Esophagus squamous epithelium (tissue), 5 donors: ENCODE data around the gene CSGALNACT2. TPM values are rescaled to one million over a fixed set of nuclear protein-coding genes. Genes with fewer than 3 reads are reported as not detected.

Experiments
- DNase-seq: peaks from one replicate; lab custom pipeline; 2025; lab: John Stamatoyannopoulos, UW
- H3K27ac ChIP-seq, 4 donors: fragments of 200-600 bp; sonication (generic); one replicate each; pipeline ENCODE4 v1.5.1; 2016 to 2019; ENCODE audit warnings: mild to moderate bottlenecking in 1 of 4
- H3K27me3 ChIP-seq, 4 donors: fragments of 200-600 bp; sonication (generic); 1 replicate in 3 of 4; 2 replicates in 1 of 4; pipeline versions ENCODE4 v1.5.1 to v1.6.0; 2017 to 2021; ENCODE audit warnings: antibody characterized with exemption in 1 of 4
- H3K36me3 ChIP-seq, 3 donors: fragments of 200-600 bp; sonication (generic); one replicate each; pipeline ENCODE4 v1.5.1; 2016 to 2019
- H3K4me1 ChIP-seq, 3 donors: fragments of 200-600 bp; sonication (generic); one replicate each; pipeline ENCODE4 v1.5.1; 2017 to 2019
- H3K4me3 ChIP-seq, 4 donors: fragments of 200-600 bp; sonication (generic); 1 replicate in 3 of 4; 2 replicates in 1 of 4; pipeline ENCODE4 v1.5.1; 2016 to 2019; ENCODE audit warnings: mild to moderate bottlenecking in 2 of 4, moderate library complexity in 1 of 4
- H3K9me3 ChIP-seq, 3 donors: fragments of 200-600 bp; sonication (generic); one replicate each; pipeline ENCODE4 v1.5.1; 2016 to 2019
- CTCF ChIP-seq, 6 experiments: fragments of 450-650 bp in 4 of 6; fragments of 200-600 bp in 2 of 6; sonication (generic) in 2 of 6; IDR thresholded peaks; one replicate each; pipeline ENCODE4 v1.5.1; 2016 to 2019; ENCODE audit warnings: antibody characterized with exemption in 6 of 6, mild to moderate bottlenecking in 4 of 6, moderate library complexity in 4 of 6
- POLR2A ChIP-seq, 4 donors: fragments of 450-650 bp; IDR thresholded peaks; one replicate each; pipeline ENCODE4 v1.6.1; 2017; ENCODE audit warnings: antibody characterized with exemption in 4 of 4, mild to moderate bottlenecking in 4 of 4, moderate library complexity in 3 of 4
- WGBS, 2 donors: methylation state at CpG; one replicate each; pipeline ENCODE4 v1.1.5; 2018; 5-methylcytosine and 5-hydroxymethylcytosine counted together
- intact Hi-C: fragments of 100-400 bp; cut with DNase I; formaldehyde crosslinking; loops from one replicate; pipeline ENCODE4 v1.15.0; 2022
- total RNA-seq, 4 donors: library from RNA; depleted of rRNA; stranded (reverse); fragments of >200 nt; gene quantifications; one replicate each; pipeline ENCODE4 v1.1.0, GENCODE V29; 2016
- donor health status: DM: yes; HTN: yes; CAD: no.

Gene CSGALNACT2
- total RNA-seq, 4 donors from 2014 or later = 2.8 to 18.5 (median 6.8) TPM

DNA sequence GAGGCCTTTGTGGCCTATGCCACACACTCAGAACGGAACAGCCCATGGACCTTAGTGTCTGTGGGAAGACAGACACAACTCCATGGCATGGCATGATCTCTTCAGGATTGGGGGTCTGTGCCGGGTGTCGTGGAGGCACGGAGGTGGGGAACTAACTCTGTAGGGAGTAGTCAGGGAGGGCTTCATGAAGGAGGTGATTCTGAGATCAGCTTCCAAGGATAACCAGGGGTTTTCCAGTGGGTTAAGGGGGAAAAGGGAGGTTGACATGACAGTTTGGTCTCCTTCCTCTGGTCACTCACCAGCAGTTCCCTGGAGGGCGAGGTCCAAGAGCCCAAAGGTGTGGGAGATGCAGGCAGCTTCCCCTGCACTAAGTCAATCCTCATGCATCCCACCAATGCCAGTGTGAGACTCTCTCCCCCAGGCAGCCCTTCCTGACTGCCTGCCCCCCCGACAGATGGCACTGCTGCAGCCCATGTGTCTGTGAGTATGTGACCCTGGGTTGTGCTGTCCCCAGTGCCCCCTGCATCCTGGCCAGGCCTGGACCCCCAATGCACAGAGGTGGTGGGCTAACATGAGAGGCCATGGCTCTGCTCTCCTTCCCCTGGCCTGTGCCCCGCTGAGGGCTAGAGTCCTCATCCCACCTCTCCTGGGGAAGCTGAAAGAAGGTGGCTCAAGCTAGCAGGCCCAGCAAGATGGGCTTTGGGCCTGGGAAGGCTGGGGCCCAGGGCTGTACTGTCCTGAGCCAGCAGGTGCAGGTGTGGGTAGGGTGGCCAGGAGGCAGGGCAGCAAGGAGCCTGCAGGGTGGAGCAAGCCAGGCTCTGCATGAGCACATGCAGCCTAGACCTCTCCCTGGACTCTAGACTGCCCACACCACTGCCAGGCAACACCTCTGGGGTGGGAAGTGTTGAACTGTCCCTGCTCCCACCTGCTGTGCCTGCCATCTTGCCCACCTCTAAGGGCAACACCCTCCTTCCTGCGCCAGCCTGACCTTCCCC lies 88.9 kb downstream of the CSGALNACT2 start:
- Histone ChIP-seq H3K4me3 (no peak overlapping the region), H3K27ac (no peak overlapping the region), H3K4me1 (peaks cover 7 to 21% (median 12%) of the 10 kb centered on the region in 3 donors), H3K27me3 (peaks cover 0 to 56% (median 7%) of the 10 kb centered on the region in 4 donors), H3K9me3 (no peaks in the 10 kb centered on the region), H3K36me3 (no peaks in the 10 kb centered on the region)
- 69 to 82% methylated on average over 3 to 6 of the region's 8 CpGs for WGBS, 2 donors
- no peak for DNase-seq
- intact Hi-C loops = no loop called here
- TF ChIP-seq CTCF (IDR thresholded peaks at IDR 0.05) (no peak), POLR2A (IDR thresholded peaks at IDR 0.05) (no peak)

DNA sequence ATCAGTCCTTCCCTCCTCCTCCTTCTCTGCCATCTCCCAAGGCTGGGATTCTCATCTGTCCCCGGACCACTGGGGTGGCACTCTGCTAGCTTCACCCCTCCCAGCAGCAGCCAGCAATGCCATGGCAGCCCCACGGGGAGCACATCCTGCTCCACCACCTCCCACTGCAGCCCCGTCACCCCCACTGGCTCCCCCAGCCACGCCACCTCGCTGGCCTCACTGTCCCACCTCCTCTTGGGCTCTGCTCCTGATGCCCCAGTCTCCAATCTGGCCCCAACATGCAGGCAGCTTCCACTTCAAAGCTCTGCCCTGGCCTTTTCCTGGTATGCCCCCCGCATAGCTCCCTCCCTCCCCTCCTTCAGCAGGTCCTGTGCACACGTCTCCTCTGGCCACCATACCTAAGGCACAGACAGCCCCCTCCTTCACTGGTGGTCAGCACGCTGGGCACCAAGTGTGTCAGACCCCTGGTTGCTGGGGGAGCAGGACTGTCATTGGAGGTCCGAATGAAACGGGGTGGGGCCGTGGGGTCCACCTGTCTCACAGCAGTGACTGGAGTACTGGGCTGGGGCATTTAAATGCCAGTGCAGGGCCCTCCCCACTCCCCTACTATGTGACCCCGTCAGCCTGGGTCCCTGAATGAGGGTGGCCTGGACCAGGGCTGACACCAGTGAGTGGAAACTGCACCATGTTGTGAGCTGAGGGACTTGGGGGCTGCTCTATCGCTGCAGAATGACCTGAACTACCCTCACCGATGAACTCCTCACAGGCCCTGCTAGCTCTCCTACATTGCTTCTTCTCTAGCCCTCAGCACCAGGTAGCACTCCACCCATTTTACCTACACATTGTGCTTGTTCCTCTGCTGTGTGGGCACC lies 89.9 kb downstream of the CSGALNACT2 start:
- H3K9me3 ChIP-seq = no peaks in the 10 kb centered on the region
- H3K4me1 ChIP-seq = peaks cover 7 to 21% (median 12%) of the 10 kb centered on the region in 3 donors
- WGBS, 2 donors = 81 to 92% methylated on average over 7 to 11 of the region's 14 CpGs
- peak overlapping the region in 1 of 4 donors; percentile 49 for H3K4me3 ChIP-seq
- no peaks in the 10 kb centered on the region for H3K36me3 ChIP-seq
- H3K27me3 ChIP-seq = peaks cover 0 to 59% (median 7%) of the 10 kb centered on the region in 4 donors
- DNase-seq = no peak
- H3K27ac ChIP-seq = no peak overlapping the region
- no peak for TF ChIP-seq POLR2A (IDR thresholded peaks at IDR 0.05)
- no peak for TF ChIP-seq CTCF (IDR thresholded peaks at IDR 0.05)
- intact Hi-C loops = no loop called here

DNA sequence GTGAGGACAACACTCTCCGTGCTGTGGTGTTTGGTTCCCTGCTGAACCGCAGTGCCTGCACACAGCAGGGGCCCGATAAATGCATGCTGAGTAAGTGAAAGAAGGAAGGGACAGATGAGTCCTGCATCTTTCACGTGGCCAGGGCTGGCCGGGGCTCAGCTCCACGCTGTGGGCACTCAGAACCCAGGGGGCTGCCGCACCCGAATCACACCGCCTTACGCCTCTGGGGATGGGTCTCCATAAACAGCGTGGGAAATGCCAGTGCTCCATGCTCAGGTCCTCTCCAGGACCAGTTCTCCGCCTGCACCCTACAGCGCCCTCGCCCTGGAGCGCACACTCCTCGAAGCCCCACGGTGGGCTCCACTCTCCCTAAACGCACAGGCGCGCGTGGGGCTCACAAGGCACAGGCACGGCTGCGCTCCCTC lies 90.5 kb downstream of the CSGALNACT2 start:
- H3K27me3 ChIP-seq = peaks cover 0 to 64% (median 7%) of the 10 kb centered on the region in 4 donors

More for the DNA sequence above, 90.5 kb downstream of the CSGALNACT2 start:
- DNase-seq = no peak
- Histone ChIP-seq H3K9me3 (no peaks in the 10 kb centered on the region), H3K4me1 (peaks cover 7 to 21% (median 12%) of the 10 kb centered on the region in 3 donors), H3K36me3 (no peaks in the 10 kb centered on the region), H3K4me3 (peak overlapping the region in 3 of 4 donors; percentile 21 to 68 (median 49)), H3K27ac (no peak overlapping the region)
- no peak for TF ChIP-seq CTCF (IDR thresholded peaks at IDR 0.05)
- TF ChIP-seq POLR2A (IDR thresholded peaks at IDR 0.05) = no peak
- WGBS, 2 donors = 0 to 46% methylated on average over 1 to 8 of the region's 23 CpGs
- intact Hi-C loops = no loop called here
